Activated CD8-positive, alpha-beta memory T cell treated with anti-CD3 and anti-CD28 coated beads for 36 hours (primary cell): ENCODE measurements around the gene JPT2. TPM values are rescaled to one million over a fixed set of nuclear protein-coding genes. Genes with fewer than 3 reads are reported as not detected.

ENCODE experiments used
- CTCF ChIA-PET: fragments of 350-600 bp; sonication (Branson Sonifier 250); formaldehyde crosslinking; loops from one replicate; lab custom pipeline; 2021; ENCODE audit warnings: antibody characterized with exemption; lab: Charles Lee
- POLR2A ChIA-PET: fragments of 350-600 bp; sonication (Branson Sonifier 250); formaldehyde crosslinking; loops from one replicate; lab custom pipeline; 2021; ENCODE audit warnings: antibody characterized with exemption; lab: Charles Lee
- total RNA-seq, 2 experiments: library from RNA; stranded (reverse); gene quantifications; one replicate each; pipeline ENCODE4 v1.2.3, GENCODE V29; 2021

Gene JPT2
- total RNA-seq, 2 experiments from 2014 or later, result 101 to 109 TPM

GRCh38 chr16:1670371-1670770, 7.7 kb upstream of the JPT2 start:
- ChIA-PET CTCF (no interaction called here), POLR2A (no interaction called here)

DNA sequence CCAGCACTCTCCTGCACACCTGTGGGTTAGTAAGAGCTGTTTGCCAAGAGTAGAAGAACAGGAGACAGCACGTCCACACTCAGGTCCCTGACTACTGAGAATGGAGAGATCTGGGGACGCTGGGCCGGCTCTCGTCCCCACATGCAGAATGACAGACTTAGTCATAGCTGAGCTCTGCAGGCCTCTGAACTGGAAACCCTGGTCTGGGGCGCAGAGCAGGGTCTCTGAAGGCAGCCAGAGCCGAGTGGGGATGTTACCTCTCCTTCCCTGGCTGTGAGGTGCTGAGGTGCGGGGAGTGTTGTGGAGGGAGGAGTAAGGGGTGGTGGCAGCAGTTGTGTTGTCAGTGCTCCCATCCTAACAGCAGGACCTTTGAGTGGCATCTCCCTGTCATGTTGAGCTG, 7.2 kb upstream of the JPT2 start:
- ChIA-PET CTCF (no interaction called here), POLR2A (no interaction called here)

GRCh38 chr16:1673424-1674151, 4.5 kb upstream of the JPT2 start:
- CTCF ChIA-PET, result no interaction called here
- POLR2A ChIA-PET, result no interaction called here

DNA sequence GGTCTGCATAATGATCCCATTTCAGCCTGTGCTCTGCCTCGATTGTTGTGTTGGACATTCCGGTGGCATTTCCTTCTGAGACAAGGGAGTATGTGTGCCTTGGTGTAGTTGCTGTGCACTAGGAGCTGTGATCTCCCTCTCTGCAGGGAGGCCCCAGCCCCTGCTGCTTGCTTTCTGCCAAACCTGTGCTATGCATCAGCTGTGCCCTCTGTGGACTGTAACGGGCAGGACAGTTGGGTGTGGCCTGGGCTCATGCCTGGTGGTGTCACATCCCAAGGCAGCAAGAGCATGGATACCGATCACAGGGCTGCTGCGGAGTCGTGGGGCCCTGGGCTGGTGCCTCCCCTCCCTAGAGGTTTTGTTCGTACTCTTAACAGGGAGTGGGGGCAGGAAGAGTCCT, 3.8 kb upstream of the JPT2 start:
- ChIA-PET POLR2A (no interaction called here), CTCF (no interaction called here)

- POLR2A ChIA-PET, result no interaction called here
- CTCF ChIA-PET, result no interaction called here
These were observed 3.1 kb upstream of the JPT2 start for GRCh38 chr16:1674751-1675664.

GRCh38 chr16:1676661-1677060, 1.4 kb upstream of the JPT2 start:
- POLR2A ChIA-PET, result interaction anchor here (0.5 kb wide), 1 partner anchor 29 kb away, joined by 4 read pairs; no protein-coding TSS in a partner anchor
- CTCF ChIA-PET, result no interaction called here

DNA sequence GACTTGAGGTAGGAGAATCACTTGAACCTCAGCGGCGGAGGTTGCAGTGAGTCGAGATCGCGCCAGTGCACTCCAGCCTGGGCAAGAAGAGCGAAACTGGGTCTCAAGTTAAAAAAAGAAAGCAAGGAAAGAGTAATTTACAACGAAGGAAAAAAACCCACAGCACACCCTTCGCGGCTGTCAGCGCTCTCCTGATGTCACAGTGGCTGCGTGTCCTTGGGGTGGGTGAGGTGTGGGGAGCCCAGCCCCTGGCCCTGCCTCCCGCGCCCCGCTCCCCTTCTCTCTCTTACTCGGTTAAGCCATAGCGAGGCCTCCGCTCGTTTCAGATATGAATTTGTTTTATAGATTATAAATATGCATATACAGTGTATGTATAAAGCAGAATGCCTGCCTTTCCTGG, 740 bp upstream of the JPT2 start:
- POLR2A ChIA-PET, result interaction anchor here (1.4 to 2.0 kb wide), 2 partner anchors 29 to 67 kb away, joined by 4 to 16 read pairs; partner anchors contain the start of gene MAPK8IP3
- CTCF ChIA-PET, result interaction anchor here (0.9 to 2.2 kb wide), 3 partner anchors 14 to 249 kb away, joined by 3 to 16 read pairs (median 5); partner anchors contain the start of gene MAPK8IP3

DNA sequence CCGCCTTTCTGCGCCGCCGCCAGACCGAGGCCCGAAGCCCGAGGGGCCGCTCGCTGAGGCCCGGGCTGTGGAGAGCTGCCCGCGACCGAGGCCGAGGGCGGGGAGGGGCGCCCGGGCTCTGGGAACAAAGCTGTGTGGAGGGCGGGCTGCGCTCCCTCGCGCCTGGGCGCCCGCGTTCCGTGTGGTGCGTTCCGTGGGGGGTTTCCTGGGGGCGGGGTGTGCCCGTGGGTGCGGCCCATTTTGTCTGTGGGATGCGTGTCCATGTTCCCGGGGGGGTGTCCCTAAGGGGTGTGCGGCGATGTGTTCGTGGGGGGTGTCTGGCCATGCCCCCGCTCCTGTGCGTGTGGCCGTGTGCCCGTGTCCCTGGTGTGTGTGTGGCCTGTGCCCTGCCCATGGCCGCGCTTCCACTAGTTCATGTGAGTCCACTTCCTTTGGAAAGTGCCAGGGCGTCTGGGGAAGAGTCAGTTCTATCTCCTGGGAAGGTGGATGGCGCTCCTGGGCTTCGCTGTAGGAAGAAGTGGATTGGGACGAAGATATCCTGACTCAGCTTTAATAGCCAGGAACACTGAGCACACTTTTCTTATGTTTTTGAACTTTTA, 520 bp downstream of the JPT2 start:
- ChIA-PET CTCF (interaction anchor here (0.8 to 2.2 kb wide), 3 partner anchors 28 to 250 kb away, joined by 3 to 16 read pairs (median 5); partner anchors contain the start of genes MAPK8IP3, NUBP2 and SPSB3), POLR2A (interaction anchor here (0.9 to 2.0 kb wide), 3 partner anchors 27 to 286 kb away, joined by 3 to 16 read pairs (median 4); partner anchors contain the start of genes MAPK8IP3 and RPS2)

DNA sequence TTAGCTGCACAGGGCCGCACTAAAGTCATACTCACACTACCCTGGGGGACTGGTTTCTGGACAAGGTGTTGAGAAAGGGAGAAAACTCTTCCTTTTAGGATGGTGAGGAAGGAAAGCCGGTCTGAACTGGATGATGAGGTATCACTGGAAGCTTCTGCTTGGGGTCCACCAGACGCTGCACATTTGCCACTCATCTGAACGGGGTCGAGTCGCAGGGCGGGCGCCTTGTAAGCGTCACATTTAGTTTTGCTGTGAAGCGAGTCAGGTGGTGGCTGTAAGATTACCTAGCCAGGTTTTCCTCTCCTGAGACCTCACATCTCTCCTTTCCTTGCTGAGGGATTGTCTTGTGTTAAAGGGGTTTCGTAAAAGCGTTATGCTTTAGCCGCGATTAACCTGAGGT, 2.3 kb downstream of the JPT2 start:
- ChIA-PET POLR2A (no interaction called here), CTCF (interaction anchor here (1.3 kb wide), 1 partner anchor 26 kb away, joined by 3 read pairs; the partner anchor contains the start of gene MAPK8IP3)

DNA sequence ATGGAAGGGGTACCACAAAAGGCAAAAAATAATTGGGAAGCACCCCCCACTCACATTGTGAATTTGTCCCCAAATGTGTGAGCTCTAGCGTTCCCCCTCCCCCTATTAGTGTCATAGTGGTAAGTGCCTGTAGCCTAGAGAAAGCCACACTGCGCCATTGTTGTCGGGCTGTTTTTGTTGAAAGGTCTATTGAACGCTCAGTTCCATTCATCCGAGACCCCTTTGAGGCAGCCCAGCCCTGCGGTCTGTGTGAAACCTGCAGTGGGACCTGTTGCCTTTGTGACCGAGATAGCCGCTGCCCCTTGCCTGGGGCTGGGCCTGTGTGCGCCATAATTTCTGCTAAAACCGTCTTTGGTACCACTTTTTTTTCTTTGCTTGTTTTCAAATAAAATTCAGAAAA, 3.0 kb downstream of the JPT2 start:
- ChIA-PET CTCF (no interaction called here), POLR2A (no interaction called here)

- CTCF ChIA-PET, result interaction anchor here (1.6 kb wide), 1 partner anchor 18 kb away, joined by 4 read pairs; the partner anchor contains the start of gene MAPK8IP3
- POLR2A ChIA-PET, result no interaction called here
These were observed 9.6 kb downstream of the JPT2 start for GRCh38 chr16:1687427-1688316.

- ChIA-PET POLR2A (interaction anchor here (0.7 kb wide), 1 partner anchor 18 kb away, joined by 3 read pairs; no protein-coding TSS in a partner anchor), CTCF (no interaction called here)
These were observed 10.9 kb downstream of the JPT2 start for GRCh38 chr16:1688807-1689560.

DNA sequence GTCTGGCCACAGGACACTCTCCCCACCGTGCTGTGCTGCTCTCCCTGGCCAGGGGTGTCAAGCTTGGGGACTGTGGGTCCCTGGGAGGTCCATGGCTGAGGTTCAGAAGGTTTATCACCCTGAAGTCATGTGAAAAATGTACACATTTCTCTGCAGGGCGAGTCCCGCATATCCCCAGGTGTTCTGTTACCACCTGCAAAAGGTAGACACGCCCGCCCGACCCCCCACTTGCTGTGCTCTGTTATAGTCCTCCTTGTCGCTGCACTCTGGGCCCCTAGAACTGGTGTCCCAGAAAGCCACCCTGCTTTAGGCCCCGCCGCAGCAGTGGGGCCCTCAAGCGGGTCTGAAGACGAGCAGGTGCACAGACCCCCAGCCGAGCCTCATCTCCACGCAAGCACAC, 11.8 kb downstream of the JPT2 start:
- POLR2A ChIA-PET, result no interaction called here
- CTCF ChIA-PET, result no interaction called here

DNA sequence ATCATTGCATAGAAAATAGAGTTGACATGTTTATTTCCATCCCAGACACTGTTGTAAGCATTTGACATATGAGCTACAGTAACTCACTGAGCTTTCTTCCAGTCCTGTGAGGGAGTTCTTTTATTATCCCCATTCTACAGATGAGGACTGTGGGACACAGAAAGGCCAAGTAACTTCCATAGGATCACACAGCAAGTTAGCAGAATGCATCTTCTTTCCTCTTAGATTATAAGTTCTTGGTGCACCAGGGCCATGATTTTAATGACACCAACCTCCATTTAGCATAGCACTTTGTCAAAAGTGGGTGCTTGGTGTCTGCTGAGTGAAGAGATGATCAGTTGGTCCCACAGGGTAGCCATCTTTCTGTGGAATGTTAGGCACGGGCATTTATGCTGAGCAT, 12.7 kb downstream of the JPT2 start:
- ChIA-PET POLR2A (interaction anchor here (0.6 kb wide), 1 partner anchor 15 kb away, joined by 3 read pairs; the partner anchor contains the start of gene MAPK8IP3), CTCF (interaction anchor here (1.2 kb wide), 1 partner anchor 13 kb away, joined by 3 read pairs; the partner anchor contains the start of gene JPT2)

DNA sequence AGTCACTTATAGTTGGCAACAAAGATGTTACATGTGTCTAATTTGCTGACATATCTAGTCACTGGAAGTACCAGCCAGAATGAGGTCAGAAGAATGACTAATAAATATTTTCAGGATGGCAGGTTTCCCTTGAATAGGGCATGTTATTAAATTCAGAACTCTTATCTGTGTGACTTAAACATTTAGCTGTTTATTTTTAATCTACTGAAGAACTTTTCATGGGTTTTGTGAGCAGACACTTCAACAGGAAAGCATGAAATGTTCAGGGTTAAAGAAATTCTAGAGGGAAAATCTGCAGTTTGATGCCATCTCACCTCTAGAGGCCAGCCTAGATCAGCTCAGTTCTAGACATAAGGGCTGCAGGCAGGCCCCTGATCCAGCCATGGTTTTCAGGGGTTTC, 13.2 kb downstream of the JPT2 start:
- CTCF ChIA-PET, result interaction anchor here (1.2 kb wide), 1 partner anchor 13 kb away, joined by 3 read pairs; the partner anchor contains the start of gene JPT2
- POLR2A ChIA-PET, result interaction anchor here (0.6 kb wide), 1 partner anchor 15 kb away, joined by 3 read pairs; the partner anchor contains the start of gene MAPK8IP3

DNA sequence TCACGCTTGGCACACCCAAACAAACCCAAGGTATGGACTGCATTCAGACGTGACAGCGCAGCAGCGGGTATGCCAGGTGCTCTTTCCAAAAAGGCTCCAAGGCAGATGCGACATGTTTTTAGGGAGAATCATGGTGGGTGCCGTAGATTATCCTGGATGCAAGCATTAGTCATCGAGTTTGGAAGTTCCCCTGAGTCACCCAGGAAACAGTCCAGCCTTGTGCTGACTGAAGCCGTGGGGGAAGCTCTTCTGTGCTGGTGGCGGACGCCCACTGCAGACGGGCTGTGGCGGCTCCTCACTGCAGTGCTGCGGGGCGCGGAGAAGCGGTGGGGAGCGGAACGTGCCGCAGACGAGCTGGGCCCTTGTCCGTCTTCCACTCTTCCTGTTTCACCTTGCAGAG, 13.9 kb downstream of the JPT2 start:
- CTCF ChIA-PET, result interaction anchor here (1.2 kb wide), 1 partner anchor 14 kb away, joined by 3 read pairs; the partner anchor contains the start of gene JPT2
- POLR2A ChIA-PET, result no interaction called here

GRCh38 chr16:1696863-1697262, 18.8 kb downstream of the JPT2 start:
- POLR2A ChIA-PET, result no interaction called here
- CTCF ChIA-PET, result interaction anchor here (0.7 kb wide), 1 partner anchor 9 kb away, joined by 4 read pairs; the partner anchor contains the start of gene MAPK8IP3
